ENCODE data around the gene RGS6.

RGS6 gene

DNA sequence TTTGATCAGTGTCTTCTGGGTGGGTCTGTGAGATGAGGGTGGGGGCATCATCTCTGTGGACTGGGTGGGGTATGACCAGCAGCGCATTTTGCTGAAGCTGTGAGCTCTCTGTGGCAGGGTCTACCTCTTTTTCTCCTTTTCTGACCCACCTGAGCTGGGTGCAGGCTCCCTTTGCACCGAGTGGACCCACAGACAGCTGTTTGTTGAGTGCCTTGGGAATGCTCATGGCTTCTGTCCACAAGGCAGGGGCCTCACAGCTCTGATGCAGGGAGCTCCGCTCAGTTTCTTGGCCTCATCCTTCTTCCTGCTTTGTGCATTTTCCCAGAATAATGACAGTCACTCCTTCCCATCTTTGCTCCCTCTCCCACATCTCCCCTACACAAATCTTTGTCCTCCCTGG, 581.1 kb downstream of the RGS6 start:
- no peak for DNase-seq

DNA sequence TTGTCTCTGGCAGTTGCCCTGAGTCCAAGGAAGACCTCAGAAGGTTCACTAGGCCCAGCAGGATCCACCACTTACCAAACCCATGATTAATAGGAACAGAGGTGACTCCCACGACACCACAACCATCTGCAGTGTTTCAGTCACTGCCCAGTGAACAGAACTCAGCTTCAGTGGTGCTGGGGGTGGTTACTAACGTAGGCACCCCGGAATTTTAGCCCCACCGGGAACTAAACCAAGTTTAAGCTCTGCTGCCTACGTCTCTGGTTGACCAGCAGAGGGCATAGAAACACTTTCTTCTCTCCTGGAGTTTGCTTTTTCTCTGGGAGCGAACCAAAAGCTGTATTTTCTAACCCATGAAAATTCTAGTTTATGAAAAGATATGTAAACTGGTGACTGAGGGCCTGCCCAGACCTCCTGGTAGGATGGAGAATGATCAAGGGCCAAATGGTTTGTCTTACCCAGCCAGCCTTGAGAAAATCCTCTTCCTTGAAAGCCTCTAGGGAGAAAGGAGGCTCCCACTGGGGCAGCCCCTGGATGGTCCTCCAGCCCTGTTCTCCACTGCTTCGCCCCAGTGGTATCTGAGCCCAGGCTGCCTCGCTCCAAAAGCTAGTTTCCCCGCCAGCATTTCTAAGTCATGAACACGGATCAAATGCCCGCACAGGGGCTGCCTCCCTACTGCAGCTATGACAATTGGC, 581.9 kb downstream of the RGS6 start:
- DNase-seq, result no peak

GRCh38 chr14:72514660-72515025, 582.4 kb downstream of the RGS6 start:
- DNase-seq, result no peak

GRCh38 chr14:72515779-72516770, 583.8 kb downstream of the RGS6 start:
- DNase-seq, result no peak

DNA sequence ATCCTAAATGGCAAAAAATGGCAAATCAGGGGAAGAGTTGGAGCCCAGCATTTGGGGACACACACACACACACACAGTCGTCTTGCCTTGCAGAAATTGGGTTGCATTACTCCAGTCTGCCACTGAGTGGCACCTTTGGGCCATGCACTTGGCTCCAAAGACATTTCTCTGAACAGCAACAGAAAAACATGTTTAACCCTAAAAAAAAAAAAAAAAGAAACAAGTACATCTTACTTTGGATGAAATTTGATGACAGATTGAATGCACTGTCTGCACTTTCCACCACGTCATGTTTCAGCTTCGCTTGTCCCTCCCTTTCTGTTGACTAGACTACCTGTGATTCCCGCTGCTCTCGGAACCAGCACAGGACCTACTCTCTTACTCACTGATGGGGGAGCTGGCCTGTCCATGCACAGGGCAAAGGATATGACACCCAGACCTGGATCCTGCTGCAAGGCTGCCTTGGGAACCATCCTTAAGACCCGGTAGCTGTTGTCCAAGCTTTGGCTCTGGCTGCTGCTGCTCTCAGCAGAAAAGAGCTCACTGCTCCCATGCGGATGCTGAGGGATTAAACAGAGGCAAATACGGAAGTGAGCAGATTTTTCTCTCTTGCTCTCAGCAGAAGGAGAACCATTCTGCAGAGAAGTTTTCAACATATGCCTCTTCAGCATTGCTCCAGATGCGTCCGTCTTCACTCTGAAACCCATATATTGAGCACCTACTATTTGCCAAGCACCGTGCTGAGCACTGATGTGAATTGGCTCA, 584.9 kb downstream of the RGS6 start:
- DNase-seq, result no peak

DNA sequence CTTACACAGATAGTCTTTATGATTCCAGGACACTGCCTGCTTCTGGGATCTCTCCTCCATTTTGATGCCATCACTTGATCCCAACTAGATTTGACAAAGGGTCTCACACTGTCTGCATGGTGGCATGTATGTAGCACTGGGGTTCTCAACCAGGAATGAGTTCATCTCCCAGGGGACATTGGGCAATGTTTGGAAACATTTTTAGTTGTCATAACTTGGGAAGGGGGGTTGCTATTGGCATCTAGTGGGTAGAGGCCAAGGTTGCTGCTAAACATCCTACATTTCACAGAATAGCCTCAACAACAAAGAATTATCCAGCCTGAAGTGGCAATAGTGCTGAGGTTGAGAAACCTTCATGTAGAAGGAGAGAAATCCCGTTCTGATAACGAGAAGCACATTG, 585.5 kb downstream of the RGS6 start:
- DNase-seq, result no peak

- no peak for DNase-seq
Measured at GRCh38 chr14:72518809-72519377, 586.7 kb downstream of the RGS6 start.

DNA sequence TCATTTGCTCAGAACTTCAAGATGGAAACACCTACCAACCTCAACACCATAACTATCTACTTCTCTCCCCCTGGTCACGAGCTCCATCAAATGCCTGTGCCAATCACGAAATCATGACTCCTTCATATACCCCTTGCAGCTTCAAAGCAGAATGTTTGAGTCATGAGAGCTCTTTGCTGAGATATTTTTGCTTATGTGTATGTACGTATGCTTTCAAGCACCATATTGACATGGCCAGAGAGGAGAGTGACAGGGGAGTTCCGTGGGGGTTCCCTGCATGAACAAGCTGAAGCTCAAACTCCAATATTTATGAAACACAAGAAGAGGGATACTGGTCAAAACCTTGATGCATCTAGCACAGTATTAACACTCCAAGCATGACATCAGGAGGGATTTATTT, 587.3 kb downstream of the RGS6 start:
- no peak for DNase-seq

- DNase-seq, result no peak
Measured at GRCh38 chr14:72521045-72521444, 588.8 kb downstream of the RGS6 start.

DNA sequence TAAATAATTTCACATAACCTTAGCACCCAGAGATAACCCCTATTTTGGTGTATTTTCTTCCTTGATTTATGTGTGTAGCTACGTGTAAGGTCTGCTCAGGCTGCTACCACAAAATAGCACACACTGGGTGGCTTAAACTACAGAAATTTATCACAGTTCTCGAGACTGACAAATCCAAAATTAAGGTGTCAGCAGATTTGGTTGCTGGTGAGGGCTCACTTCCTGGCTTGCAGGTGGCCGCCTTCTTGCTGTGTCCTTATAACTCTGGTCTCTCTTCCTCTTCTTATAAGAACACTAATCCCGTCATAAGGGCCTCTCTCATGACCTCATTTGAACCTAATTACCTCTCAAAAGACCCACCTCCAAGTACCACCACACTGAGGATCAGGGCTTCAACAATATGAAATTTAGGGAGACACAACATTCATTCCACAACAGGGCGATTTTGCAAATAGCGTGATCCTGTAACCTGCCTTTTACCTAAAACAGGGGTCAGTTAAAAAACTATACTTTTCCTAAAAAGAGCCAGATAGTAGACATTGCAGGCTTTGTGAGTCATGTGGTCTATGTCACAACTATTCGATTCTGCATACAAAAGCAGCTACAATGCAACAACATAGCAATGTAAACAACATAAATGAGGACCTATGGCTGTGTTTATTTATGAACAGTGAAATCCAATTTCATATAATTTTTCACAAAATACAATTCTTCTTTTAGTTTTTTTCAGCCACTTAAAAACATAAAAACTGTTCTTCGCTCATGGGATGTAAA, 589.9 kb downstream of the RGS6 start:
- DNase-seq, result no peak

DNA sequence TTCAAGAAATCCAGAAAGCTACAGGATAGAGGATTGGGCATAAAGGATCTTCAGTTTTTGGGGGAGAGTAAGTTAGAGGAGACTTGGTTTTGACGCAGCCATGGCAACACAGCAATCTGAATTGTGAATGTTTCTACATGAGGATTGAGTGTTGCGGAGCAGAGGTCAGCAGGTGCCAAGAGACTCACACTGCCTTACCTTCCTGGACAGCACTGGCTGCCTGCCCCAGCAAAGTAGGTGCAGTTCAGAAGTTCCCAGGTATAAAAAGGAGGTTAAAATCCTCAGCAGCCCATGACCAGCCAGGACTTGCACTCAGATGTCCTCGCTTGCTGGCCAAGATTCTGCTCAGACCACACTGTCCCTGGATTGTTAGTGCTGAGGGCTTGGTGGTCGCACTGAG, 590.6 kb downstream of the RGS6 start:
- no peak for DNase-seq

- DNase-seq, result no peak
Measured at GRCh38 chr14:72523424-72524294, 591.4 kb downstream of the RGS6 start.

DNA sequence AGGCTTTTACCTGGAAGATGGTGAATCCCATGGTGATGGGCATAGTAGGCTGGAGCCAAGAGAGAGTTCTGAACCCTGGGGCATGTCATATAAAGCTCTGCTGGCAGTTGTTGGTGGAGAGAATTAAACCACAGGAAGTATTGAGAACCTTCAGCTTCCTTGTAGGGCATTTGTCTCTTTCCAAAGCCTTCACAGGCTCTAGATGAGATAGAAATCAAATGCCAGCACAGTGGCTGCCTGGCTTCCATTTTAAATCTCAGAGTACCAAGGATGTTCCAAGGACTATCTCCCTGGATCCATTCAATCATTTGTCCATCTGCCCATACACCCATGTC, 592.0 kb downstream of the RGS6 start:
- DNase-seq, result no peak

GRCh38 chr14:72525087-72525915, 593.1 kb downstream of the RGS6 start:
- no peak for DNase-seq

DNA sequence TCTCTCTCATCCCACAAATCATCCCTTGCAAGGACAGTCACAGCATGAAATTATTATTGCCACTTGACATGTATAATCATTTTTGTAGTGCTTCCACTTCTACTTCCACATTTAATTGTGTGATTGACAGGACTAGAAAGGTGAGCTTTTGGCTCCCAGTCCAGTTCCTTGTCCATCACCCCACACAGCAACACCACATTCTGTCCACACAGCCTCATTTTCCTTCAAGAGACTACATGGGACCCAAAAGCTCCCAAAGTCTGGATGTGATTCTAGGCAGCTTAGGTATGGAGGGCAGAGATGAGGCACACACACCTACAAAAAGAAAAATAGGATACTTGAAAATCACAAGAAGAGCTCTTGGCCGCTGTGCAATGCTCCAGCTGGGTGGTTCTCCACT, 595.4 kb downstream of the RGS6 start:
- DNase-seq, result no peak

GRCh38 chr14:72528059-72528862, 596.0 kb downstream of the RGS6 start:
- no peak for DNase-seq

DNA sequence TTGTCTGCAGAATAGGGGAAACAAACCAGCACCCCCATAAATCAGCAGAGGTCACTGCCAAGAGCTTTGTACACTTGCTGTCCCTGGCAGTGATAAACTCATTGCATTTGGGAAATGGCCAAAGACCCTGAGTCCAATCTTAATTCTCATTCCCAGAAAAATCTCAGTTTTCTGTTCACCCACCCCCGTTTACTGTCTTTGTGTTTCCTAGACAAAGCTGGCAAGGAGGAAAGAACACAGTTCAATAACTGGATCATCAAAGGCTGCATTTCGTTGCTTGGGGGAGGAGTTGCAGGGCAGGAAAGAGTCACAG, 596.6 kb downstream of the RGS6 start:
- no peak for DNase-seq

GRCh38 chr14:72532686-72533454, 600.6 kb downstream of the RGS6 start:
- DNase-seq, result no peak

DNA sequence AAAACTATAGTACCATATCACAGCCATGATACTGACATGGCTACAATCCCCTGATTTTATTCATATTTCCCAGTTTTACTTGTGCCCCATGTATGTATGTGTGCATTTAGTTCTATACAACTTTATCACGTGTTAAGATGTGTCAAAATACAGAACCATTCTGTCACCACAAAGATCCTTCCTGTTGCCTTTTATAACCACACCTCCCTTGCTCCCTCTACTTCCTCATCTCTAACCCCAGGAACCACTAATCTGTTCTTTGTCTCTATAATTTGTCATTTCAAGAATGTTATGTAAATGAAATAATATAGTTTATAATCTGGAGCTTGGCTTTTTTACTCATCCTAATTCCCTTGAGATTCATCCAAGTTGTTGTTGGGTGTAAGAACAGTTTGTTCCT, 603.3 kb downstream of the RGS6 start:
- DNase-seq, result no peak

Measured in NCI-H2107 (cell line).